B cell (primary cell): ENCODE measurements around the gene AHRR. TPM values are rescaled to one million over a fixed set of nuclear protein-coding genes. Genes with fewer than 3 reads are reported as not detected.

Source experiments
- ATAC-seq: fragments of 200-7000 bp; cut with Tn5 transposase; one replicate; pipeline ENCODE4 v1.10.0; 2021; ENCODE audit warnings: low read depth, mild to moderate bottlenecking, moderate number of reproducible peaks, moderate library complexity
- CTCF ChIA-PET: fragments of 350-600 bp; sonication (Branson Sonifier 250); formaldehyde crosslinking; loops from one replicate; lab custom pipeline; 2021; ENCODE audit warnings: antibody characterized with exemption, inconsistent platforms; lab: Charles Lee
- POLR2A ChIA-PET: fragments of 350-600 bp; sonication (Branson Sonifier 250); formaldehyde crosslinking; loops from one replicate; lab custom pipeline; 2021; ENCODE audit warnings: antibody characterized with exemption; lab: Charles Lee
- DNase-seq: peaks from one replicate; pipeline ENCODE4 v3.0.0; 2013
- H2AFZ ChIP-seq: 2 replicates; pipeline ENCODE4 v1.6.1; 2012; ENCODE audit warnings: mild to moderate bottlenecking, low read depth, low read length; ENCODE audit not compliant: insufficient read depth, poor library complexity, severe bottlenecking
- H3K27ac ChIP-seq, 2 donors: 1 replicate in 1 of 2; 2 replicates in 1 of 2; pipeline ENCODE4 v1.5.1; 2012 to 2013; ENCODE audit warnings: low read length in 2 of 2, mild to moderate bottlenecking in 2 of 2, moderate library complexity in 1 of 2
- H3K27me3 ChIP-seq, 4 experiments: fragments of 200-600 bp in 1 of 4; sonication (generic) in 1 of 4; replicated peaks in 1 of 4; 1 replicate in 2 of 4; 2 replicates in 2 of 4; pipeline versions ENCODE4 v1.6.1 to v1.7.0; 2013 to 2016; ENCODE audit warnings: low read length in 3 of 4, mild to moderate bottlenecking in 2 of 4, mixed read lengths in 1 of 4, moderate library complexity in 1 of 4; ENCODE audit not compliant: insufficient read depth in 4 of 4, control insufficient read depth in 3 of 4; ENCODE audit errors: control extremely low read depth in 1 of 4
- H3K36me3 ChIP-seq, 2 experiments: replicated peaks in 1 of 2; 1 replicate in 1 of 2; 2 replicates in 1 of 2; pipeline versions ENCODE4 v1.6.1 to v1.7.1; 2013; ENCODE audit warnings: low read length in 1 of 2; ENCODE audit not compliant: insufficient read depth in 2 of 2, control insufficient read depth in 1 of 2; ENCODE audit errors: control extremely low read depth in 1 of 2, extremely low read depth in 1 of 2
- H3K4me1 ChIP-seq, 2 donors: fragments of 200-600 bp in 1 of 2; sonication (generic) in 1 of 2; 1 replicate in 1 of 2; 2 replicates in 1 of 2; pipeline versions ENCODE4 v1.5.1 to v1.6.1; 2013 to 2017; ENCODE audit warnings: low read length in 2 of 2; ENCODE audit not compliant: control insufficient read depth in 2 of 2, insufficient read depth in 2 of 2
- H3K4me2 ChIP-seq: replicated peaks from 2 replicates; pipeline ENCODE3; 2012; ENCODE audit warnings: mild to moderate bottlenecking, low read depth, low read length; ENCODE audit not compliant: poor library complexity, severe bottlenecking
- H3K4me3 ChIP-seq, 5 experiments: fragments of 200-600 bp in 1 of 5; sonication (generic) in 1 of 5; 1 replicate in 3 of 5; 2 replicates in 2 of 5; pipeline versions ENCODE4 v1.5.1 to v1.7.0; 2011 to 2016; ENCODE audit warnings: low read length in 4 of 5, mild to moderate bottlenecking in 4 of 5, low read depth in 2 of 5, control low read depth in 1 of 5, moderate library complexity in 1 of 5; ENCODE audit not compliant: insufficient read depth in 1 of 5; ENCODE audit errors: control extremely low read depth in 1 of 5, extremely low read depth in 1 of 5
- H3K79me2 ChIP-seq: fragments of 200-600 bp; sonication (generic); one replicate; pipeline ENCODE4 v1.6.0; 2016; ENCODE audit warnings: low read length; ENCODE audit not compliant: control insufficient read depth, insufficient read depth
- H3K9ac ChIP-seq: fragments of 200-600 bp; sonication (generic); 2 replicates; pipeline ENCODE4 v1.6.1; 2017; ENCODE audit warnings: mild to moderate bottlenecking, low read length, moderate library complexity
- H3K9me3 ChIP-seq, 3 donors: one replicate each; pipeline versions ENCODE4 v1.6.1 to v1.7.1; 2013; ENCODE audit warnings: low read length in 2 of 3; ENCODE audit not compliant: control insufficient read depth in 2 of 3, insufficient read depth in 1 of 3; ENCODE audit errors: control extremely low read depth in 1 of 3
- H4K20me1 ChIP-seq: 2 replicates; pipeline ENCODE4 v1.6.0; 2012; ENCODE audit warnings: mild to moderate bottlenecking, low read length; ENCODE audit not compliant: insufficient read depth, control insufficient read depth, poor library complexity, severe bottlenecking
- H3K27ac Mint-ChIP-seq: one replicate; pipeline ENCODE4 v1.8.0; 2021; ENCODE audit warnings: mixed read lengths
- H3K27me3 Mint-ChIP-seq: one replicate; pipeline ENCODE4 v1.8.0; 2021; ENCODE audit warnings: mixed read lengths
- H3K4me1 Mint-ChIP-seq: one replicate; pipeline ENCODE4 v1.8.0; 2021; ENCODE audit warnings: mixed read lengths
- H3K4me3 Mint-ChIP-seq: one replicate; pipeline ENCODE4 v1.8.0; 2021; ENCODE audit warnings: mixed read lengths
- H3K9me3 Mint-ChIP-seq: one replicate; pipeline ENCODE4 v1.8.0; 2022; ENCODE audit warnings: mixed read lengths; ENCODE audit not compliant: insufficient read depth
- CTCF ChIP-seq: fragments of 200-600 bp; IDR thresholded peaks from one replicate; pipeline ENCODE4 v1.8.0; 2022; ENCODE audit warnings: antibody characterized with exemption, mild to moderate bottlenecking
- EZH2 ChIP-seq: IDR thresholded peaks from 2 replicates; pipeline ENCODE4 v1.6.1; 2012; ENCODE audit warnings: borderline replicate concordance, low read depth, mild to moderate bottlenecking, moderate library complexity, low read length; ENCODE audit not compliant: insufficient read depth, poor library complexity, severe bottlenecking
- WGBS: methylation state at CpG from one replicate; pipeline ENCODE4 v1.1.5; 2013; ENCODE audit warnings: missing lambda C conversion rate; ENCODE audit not compliant: insufficient coverage; 5-methylcytosine and 5-hydroxymethylcytosine counted together
- intact Hi-C: fragments of 100-400 bp; cut with micrococcal nuclease; formaldehyde crosslinking; loops from one replicate; pipeline ENCODE4 v1.10.0; 2022
- polyA plus RNA-seq: library from polyadenylated mRNA; depleted of rRNA; stranded (reverse); fragments of >200 nt; gene quantifications from 2 replicates; pipeline ENCODE4 v1.2.3, GENCODE V29; 2012
- total RNA-seq, 2 donors: library from RNA; stranded (reverse); fragments of 120-200 nt in 1 of 2; gene quantifications; 1 replicate in 1 of 2; 2 replicates in 1 of 2; pipeline versions ENCODE4 v1.2.3 to v1.2.4, GENCODE V29; 2013 to 2022

AHRR gene
- total and polyA plus RNA-seq, 2 donors (not counting 1 experiment from before 2014, with no cell fraction given): 0.13 to 1.7 TPM

- 83% methylated on average over 22 of the region's 23 CpGs for WGBS
- DNase-seq (no peak), ATAC-seq (no peak)
- no peaks in the 10 kb centered on the region for H3K4me1 Mint-ChIP-seq
- Histone ChIP-seq H3K4me3 (no peak overlapping the region), H4K20me1 (no peaks in the 10 kb centered on the region), H3K4me2 (no peak overlapping the region), H3K79me2 (no peaks in the 10 kb centered on the region), H3K4me1 (no peaks in the 10 kb centered on the region), H3K27ac (no peak overlapping the region), H3K27me3 (peaks cover 0 to 13% (median 2%) of the 10 kb centered on the region in 4 experiments), H2AFZ (no peak overlapping the region), H3K9ac (no peak overlapping the region), H3K36me3 (no peaks in the 10 kb centered on the region), H3K9me3 (peaks cover 0 to 4% (median 0%) of the 10 kb centered on the region in 3 donors)
- peaks cover 14% of the 10 kb centered on the region for H3K27me3 Mint-ChIP-seq
- ChIA-PET POLR2A (no interaction called here), CTCF (interaction anchor here (0.8 kb wide), 1 partner anchor 38 kb away, joined by 3 read pairs; no protein-coding TSS in a partner anchor)
- no peak overlapping the region for H3K27ac Mint-ChIP-seq
- H3K9me3 Mint-ChIP-seq: no peaks in the 10 kb centered on the region
- intact Hi-C loops: no loop called here
- H3K4me3 Mint-ChIP-seq: no peak overlapping the region
- TF ChIP-seq CTCF: no peak
- TF ChIP-seq EZH2: no peak
Observed at GRCh38 chr5:354581-355378, 33.3 kb downstream of the AHRR start.

- no peaks in the 10 kb centered on the region for H4K20me1 ChIP-seq
- H3K4me3 ChIP-seq: no peak overlapping the region
- ATAC-seq: no peak
- Mint-ChIP-seq H3K27ac (no peak overlapping the region), H3K27me3 (peaks cover 8% of the 10 kb centered on the region), H3K9me3 (no peaks in the 10 kb centered on the region), H3K4me3 (no peak overlapping the region), H3K4me1 (no peaks in the 10 kb centered on the region)
- H2AFZ ChIP-seq: no peak overlapping the region
- H3K4me1 ChIP-seq: no peaks in the 10 kb centered on the region
- H3K27ac ChIP-seq: no peak overlapping the region
- POLR2A ChIA-PET: no interaction called here
- CTCF ChIA-PET: interaction anchor here (0.8 kb wide), 1 partner anchor 39 kb away, joined by 3 read pairs; no protein-coding TSS in a partner anchor
- H3K9me3 ChIP-seq: peaks cover 0 to 4% (median 0%) of the 10 kb centered on the region in 3 donors
- no peaks in the 10 kb centered on the region for H3K36me3 ChIP-seq
- no peak for DNase-seq
- no peak for TF ChIP-seq CTCF
- no peak for TF ChIP-seq EZH2
- peaks cover 0 to 9% (median 0%) of the 10 kb centered on the region in 4 experiments for H3K27me3 ChIP-seq
- WGBS: 91% methylated on average over 17 of the region's 19 CpGs
- intact Hi-C loops: no loop called here
- no peak overlapping the region for H3K9ac ChIP-seq
- H3K79me2 ChIP-seq: no peaks in the 10 kb centered on the region
- no peak overlapping the region for H3K4me2 ChIP-seq
Observed at GRCh38 chr5:355379-355935, 33.9 kb downstream of the AHRR start.
